ENCODE measurements around the gene CAPN11. TPM values are rescaled to one million over a fixed set of nuclear protein-coding genes. Genes with fewer than 3 reads are reported as not detected.
"Not testable (repeated sequence)": the region's sequence is repeated elsewhere in the genome, so short reads cannot be mapped to it uniquely, and the experiment has no call there.

Gene CAPN11
- total RNA-seq, 1 donor from 2014 or later, result 2.4 TPM

DNA sequence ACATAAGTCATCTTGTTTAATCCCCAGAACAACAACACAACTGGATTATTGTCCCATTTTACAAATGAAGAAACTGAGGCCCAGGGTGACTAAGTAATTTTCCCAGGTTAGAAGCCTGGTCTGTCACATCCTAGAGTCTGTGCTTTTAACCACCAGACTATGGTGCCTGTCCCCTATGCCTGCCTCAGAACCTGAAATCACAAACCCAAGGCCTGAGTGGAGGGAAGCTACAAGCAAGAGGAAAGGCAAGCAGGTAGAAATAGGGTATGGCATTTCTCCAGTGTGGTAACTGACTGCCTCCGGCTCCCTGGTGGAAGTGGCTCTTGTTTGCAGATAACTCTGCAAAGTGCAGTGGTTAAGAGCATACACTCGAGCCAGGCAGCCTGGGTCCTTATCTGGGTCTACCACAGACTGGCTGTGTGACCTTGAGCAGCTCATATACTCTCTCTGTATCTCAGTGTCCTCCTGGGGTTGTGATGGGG, 28.7 kb upstream of the CAPN11 start:
- no peak for DNase-seq (ENCODE audit: low spot score)

DNA sequence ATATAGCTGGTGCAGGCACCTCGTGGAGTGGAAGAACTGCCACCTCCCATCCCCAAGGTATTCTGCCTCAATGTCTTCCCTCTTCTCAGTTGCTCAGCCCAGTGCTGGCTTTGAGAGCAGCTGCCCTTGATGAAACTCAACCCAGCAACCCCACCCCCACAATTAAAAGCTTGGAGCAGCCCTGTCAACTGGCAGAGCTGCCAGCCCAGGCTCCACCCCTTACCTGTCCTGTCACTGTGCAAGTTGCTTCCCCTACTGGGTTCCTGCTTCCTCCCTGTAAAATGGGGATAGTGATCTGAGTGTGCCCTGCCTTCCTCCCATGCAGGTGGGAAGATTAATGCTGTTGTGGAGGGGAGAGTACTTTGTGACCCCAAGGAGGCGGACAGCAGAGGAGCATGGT, 26.7 kb upstream of the CAPN11 start:
- no peak for DNase-seq (ENCODE audit: low spot score)

DNA sequence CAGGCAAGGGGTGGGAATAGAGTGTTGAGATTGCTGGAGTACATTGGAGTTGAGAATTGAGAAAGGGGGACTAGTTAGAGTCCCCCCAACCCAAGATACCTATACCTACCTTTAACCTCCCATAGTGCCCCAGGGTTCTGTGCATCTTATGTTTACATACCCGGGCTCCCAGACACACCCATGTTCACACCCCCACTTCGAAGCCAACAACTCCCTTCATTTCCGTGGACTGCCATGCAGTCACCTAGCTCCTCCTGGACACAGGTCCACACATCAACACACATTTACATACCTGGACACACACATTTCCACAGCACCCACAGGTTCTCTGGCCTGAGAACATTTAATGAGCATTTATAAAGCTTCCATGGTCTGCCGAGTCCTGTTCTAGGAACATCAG, 26.1 kb upstream of the CAPN11 start:
- DNase-seq (ENCODE audit: low spot score), result no peak

DNA sequence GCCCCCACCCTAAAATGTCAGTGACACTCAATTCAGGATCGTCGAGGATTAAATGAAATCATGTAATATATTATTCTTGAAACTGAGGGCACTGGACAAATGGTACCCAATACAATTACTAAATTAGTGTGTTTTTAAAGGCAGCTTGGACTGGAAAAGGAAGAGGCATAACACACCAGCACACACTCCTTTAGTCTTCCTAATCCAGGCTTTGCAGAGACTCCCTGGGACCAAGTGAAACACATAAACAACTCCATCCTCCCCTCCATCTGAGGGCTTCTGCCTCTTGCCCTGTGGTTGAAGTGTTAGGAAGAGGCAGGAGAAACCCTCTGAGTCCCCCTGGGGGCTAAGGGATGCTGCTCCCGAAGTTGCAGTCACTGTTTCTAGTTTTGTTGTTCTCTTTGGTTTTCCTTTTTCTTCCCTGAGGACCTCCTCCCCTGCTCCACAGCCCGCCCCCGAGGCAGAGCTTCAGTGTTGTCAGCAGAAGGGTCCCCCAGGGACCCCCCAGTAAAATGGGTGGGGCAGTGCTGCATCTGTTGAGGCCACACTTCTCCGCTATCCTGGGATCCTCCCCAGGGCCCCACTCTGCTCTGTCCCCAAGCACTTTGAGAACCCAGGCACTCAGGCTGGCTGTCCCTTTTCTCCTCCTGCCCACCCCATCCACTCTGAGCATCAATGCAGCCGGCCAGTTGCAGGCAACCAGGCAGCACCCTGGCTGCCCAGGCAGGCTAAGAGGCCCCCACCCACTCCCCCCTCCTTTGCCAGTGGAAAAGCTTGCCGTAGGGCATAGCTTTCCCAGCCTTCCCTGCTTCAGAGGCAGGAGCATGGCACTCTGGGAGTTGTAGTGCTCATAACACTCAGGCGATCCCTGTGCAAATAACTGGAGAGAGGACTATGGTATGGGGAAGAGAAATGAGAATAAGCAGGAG, 25.4 kb upstream of the CAPN11 start:
- no peak for DNase-seq (ENCODE audit: low spot score)

DNA sequence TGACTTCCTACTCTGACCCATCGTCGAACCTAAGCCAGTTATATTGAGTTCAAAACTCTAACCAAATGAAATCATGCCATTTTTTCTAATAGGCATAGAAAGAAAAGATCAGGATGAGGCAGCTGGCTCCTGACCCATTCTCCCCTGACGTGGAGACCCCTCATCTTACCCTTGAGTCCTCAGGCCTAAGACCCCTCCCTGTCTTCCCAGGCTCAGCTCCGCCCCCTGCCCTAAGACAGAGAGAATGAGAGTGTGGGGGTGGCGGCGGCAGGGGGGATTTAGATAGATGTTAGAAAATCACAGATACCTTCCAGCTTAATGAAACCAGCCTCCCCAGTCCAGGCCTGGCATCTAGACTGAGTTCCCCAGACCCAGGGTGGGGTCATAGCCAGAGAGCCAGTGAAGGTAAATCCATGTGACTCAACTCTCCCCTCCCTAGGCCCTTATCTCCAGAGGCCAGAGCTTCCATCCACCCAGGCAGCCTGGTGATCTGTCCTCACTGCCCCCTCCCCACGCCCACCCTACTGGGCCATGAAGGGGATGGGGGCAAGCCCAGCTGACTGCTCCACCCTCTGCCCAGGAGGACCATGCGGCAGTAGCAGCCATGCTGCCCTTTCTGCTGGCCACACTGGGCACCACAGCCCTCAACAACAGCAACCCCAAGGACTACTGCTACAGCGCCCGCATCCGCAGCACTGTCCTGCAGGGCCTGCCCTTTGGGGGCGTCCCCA, 24.5 kb upstream of the CAPN11 start:
- DNase-seq (ENCODE audit: low spot score), result no peak

DNA sequence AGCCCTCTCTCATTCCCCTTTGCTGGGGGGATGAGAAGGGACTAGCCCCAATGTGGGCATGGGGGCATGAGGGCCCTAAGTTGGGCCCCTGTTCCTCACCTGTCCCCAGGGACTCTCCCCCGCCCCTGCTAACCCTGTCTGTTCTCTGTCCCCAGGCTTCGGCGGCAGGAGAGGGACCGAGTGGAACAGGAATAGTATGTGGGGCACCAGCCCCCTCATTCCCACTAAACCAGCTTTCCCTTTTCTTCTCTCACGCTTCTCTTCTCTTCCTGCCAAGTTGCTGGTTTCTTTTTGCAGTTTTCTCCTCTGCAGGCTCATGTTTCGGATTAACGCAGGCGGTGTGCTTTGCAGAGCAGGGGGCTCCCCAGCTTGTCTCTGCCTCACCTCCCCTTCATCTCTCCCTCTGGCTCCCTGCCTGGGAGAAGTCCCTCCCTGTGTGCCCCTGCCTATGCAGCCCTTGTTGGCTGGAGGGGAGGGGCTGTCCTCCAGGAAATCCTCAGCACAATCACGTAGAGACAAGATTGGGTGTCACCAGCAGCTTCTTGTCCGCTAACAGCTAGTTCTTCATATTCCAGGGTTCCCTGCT, 23.4 kb upstream of the CAPN11 start:
- DNase-seq (ENCODE audit: low spot score), result no peak

DNA sequence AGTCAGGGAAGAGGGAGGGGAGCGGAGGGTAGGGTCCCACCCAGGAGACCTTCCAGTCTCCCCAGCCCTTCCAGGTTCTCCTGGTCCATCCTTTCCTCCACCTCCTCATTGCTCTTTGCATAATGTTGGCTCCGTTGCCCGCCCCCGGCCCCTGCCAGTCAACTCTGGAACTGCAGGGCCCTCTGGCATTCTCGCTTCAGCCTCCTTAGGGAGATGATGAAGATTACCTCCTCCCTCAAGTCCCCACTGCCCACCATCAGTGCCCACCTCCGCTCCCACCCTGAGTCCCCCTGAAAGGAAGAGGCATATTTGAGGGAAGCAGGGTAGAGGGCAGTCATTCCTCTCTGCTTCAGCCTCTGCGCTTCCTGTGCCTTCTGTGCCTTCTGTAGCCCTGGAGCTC, 22.7 kb upstream of the CAPN11 start:
- DNase-seq (ENCODE audit: low spot score), result no peak

DNA sequence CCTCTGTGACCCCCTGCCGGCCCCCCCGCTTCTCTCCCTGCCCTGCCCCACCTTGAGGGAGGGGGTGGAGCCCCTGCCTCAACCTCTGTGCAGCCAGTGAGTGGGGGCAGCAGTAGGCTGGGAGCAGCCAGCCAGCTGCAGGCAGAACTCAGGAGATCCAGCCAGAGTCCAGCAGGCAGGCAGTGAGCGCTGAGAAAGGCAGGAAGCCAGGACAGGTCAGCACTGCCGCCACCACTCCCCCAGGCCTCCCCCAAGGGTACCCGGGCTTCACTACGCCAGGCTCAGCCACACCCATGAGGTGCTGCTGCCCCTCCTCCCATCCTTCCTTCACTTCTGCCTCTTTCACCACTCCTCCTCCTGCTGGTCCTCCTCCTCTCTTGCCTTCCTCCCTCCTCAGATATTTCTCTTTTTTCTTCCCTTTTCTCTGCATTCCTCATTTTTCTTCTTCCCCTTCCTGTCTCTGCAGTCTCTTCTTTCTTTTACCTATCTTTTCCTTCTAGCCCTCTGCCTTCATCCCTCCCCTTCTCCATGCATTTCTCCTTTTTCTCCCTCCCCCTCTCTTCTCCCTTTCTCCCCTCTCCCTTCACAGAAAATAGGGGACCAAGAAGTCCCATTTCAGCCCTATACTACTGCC, 19.8 kb upstream of the CAPN11 start:
- no peak for DNase-seq (ENCODE audit: low spot score)

DNA sequence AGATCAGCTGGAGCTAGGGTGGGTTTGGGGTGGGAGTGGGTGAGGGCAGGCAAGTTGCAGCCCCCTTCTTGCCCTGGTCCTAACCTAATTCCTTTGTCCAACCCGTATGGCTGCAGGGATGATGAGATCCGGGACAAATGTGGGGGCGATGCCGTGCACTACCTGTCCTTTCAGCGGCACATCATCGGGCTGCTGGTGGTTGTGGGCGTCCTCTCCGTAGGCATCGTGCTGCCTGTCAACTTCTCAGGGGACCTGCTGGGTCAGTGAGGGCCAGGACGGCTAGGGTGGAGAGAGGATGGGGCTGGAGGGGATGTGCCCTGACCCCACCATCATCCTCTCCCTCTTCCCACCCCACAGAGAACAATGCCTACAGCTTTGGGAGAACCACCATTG, 19.3 kb upstream of the CAPN11 start:
- DNase-seq (ENCODE audit: low spot score), result no peak

DNA sequence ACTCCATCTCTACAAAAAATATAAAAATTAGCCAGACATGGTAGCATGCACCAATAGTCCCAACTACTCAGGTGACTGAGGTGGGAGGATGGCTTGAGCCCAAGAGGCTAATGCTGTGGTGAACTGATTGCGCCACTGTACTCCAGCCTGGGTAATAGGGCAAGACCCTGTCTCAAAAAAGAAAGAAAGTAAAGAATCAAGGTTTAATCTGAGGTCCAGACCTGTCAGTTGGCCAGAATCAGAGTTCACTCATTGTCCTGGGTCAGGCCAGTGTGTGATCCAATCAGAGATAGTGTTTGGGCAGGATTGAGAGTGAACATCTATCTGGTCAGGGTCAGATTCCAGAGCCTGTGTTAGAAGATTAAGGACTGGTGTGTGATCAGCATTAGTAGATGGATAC, 15.8 kb upstream of the CAPN11 start:
- no peak for DNase-seq (ENCODE audit: low spot score)

DNA sequence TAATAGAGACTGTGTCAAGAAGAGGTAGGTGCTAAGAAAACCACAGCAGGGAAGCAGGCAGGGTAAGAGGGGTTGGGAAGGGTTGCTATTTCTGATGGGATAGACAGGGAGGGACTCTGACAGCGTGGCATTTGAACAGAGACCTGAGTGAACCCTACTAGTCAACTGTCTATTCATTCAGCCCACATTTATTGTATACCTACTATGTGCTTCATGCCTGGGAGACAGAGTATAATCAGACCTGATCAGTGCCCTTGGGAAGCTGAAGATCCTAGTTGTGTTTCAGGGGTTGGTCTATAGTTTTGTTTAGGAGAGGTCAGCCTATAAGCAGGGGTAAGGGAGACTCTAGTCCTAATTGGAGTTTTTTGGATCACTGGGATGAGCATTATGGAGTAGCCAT, 14.9 kb upstream of the CAPN11 start:
- no peak for DNase-seq (ENCODE audit: low spot score)

DNA sequence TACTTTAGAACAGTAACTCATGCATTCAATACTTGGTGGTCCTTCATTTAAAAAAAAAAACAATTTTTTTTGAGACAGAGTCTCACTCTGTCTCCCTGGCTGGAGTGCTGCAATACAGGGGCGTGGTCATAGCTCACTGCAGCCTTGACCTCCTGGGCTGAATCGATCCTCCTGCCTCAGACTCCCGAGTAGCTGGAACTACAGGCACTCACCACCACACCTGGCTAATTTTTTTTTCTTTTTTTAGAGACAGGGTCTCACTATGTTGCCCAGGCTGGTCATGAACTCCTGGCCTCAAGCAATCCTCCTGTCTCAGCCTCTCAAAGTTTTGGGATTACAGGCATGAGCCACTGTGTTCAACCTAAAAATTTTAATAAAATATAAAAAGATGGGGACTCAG, 14.1 kb upstream of the CAPN11 start:
- not testable (repeated sequence) for DNase-seq (ENCODE audit: low spot score)

DNA sequence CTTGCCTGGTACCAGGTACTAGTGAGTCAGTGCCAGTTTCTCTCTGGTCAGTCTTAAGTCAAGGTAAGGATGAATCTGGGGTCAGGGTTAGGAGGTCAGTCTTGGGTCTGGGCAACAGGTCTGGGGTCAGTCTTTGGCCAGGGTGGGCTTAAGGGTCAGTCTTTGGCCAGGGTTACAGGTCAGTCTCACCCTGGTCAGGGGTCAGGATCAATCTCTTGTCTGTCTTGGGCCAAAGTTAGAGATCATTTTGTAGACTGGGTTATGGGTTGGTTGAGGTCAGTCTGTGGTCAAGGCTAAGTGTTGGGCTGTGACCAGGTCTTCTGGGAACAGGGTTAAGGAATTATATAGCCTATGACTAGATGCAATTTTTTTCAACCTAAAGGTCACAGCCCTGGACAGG, 12.8 kb upstream of the CAPN11 start:
- DNase-seq (ENCODE audit: low spot score), result no peak

DNA sequence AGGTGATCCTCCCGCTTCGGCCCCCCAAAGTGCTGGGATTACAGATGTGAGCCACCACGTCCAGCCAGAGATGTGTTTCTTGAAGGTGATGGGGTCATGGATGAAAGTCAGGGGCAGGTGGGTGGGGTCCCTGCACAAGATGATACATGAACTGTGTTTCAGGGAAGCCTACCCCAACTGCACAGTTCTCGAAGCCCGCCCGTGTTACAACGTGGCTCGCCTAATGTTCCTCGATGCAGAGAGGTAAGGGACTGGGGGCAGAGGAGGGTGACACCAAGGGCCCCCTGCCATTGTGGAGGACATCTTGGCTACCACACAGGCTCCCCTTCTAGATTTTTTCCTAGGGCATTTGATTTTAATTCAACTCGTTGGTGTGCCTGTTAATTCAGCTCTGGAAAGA, 11.9 kb upstream of the CAPN11 start:
- no peak for DNase-seq (ENCODE audit: low spot score)

DNA sequence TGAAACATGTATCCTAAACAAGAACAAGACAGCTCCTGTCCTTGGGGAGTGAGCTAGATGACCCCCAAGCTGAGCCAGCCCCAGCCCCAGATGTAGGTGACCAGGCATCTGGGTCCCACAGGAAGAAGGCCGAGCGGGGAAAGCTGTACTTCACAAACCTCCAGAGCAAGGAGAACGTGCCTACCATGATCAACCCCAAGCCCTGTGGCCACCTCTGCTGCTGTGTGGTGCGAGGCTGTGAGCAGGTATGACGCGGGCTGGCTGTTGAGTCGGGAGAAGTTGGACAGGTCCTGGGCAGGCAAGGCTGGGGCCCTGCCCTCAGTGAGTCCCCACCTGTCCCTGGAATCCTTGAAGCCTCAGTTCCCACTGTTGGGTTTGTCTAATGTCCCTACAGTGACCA, 11.4 kb upstream of the CAPN11 start:
- no peak for DNase-seq (ENCODE audit: low spot score)

DNA sequence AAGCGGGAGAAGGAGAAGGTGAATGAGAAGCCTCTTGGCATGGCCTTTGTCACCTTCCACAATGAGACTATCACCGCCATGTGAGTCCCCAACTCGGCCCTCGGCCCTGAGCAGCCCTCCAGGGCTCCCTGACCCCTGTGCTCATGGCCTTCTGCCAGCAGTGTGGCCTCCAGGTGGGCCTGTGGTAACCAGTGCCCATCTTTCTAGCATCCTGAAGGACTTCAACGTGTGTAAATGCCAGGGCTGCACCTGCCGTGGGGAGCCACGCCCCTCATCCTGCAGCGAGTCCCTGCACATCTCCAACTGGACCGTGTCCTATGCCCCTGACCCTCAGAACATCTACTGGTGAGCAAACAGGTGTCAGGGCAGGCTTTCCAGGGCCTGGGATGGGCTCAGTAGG, 10.3 kb upstream of the CAPN11 start:
- DNase-seq (ENCODE audit: low spot score), result no peak

DNA sequence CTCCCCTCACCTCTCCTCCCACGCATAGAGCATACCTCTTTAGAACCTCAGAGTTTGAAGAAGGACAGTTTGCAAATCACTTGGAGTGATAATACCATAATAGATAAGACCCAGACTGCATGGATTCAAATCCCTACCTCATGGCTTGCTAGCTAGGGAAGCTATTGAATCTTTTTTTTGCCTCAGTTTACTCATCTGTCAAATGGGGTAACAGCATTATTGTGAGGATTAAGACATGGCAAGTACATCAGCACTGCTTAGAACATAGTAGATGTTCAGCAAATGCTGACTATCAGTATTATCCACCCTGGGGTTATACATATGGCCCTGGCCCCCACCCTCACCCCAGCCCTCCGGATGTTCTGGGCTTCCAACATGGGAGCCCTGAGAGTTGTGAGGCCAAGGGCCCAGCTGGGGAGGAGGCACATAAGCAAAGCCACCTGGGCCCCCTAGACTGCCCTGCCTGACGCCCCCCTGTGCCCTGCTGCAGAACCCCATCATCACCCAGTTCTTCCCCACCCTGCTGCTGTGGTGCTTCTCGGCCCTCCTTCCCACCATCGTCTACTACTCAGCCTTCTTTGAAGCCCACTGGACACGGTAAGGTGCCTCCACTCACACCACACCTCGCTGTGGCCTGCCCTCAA, 9.1 kb upstream of the CAPN11 start:
- no peak for DNase-seq (ENCODE audit: low spot score)

DNA sequence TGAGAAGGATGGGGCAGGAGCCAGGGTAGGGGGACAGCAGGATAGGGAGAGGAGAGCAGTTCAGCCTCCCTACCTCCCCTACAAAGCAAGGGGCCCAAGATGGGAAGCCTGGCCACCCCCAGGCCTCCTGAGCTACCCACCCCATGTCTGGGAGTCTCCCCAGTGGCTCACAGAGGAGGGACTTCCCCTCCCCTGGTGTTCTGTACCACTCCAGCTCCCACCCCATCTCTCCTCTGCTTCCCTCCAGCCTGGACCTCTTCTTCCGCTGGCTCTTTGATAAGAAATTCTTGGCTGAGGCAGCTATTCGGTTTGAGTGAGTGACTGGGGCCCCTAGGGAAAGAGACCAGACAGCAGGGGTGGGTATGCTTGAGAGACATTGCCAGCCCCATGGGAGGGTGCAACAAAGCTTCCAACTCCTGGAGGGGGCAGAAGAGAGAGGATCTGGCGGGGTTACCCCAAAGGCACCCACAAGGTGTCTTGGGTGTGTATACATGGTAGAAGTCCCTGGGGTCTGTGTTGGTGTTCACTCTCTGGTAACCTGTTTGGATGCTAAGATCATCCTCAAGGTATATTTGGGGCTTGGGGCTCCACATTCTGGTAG, 8.2 kb upstream of the CAPN11 start:
- DNase-seq (ENCODE audit: low spot score), result no peak

DNA sequence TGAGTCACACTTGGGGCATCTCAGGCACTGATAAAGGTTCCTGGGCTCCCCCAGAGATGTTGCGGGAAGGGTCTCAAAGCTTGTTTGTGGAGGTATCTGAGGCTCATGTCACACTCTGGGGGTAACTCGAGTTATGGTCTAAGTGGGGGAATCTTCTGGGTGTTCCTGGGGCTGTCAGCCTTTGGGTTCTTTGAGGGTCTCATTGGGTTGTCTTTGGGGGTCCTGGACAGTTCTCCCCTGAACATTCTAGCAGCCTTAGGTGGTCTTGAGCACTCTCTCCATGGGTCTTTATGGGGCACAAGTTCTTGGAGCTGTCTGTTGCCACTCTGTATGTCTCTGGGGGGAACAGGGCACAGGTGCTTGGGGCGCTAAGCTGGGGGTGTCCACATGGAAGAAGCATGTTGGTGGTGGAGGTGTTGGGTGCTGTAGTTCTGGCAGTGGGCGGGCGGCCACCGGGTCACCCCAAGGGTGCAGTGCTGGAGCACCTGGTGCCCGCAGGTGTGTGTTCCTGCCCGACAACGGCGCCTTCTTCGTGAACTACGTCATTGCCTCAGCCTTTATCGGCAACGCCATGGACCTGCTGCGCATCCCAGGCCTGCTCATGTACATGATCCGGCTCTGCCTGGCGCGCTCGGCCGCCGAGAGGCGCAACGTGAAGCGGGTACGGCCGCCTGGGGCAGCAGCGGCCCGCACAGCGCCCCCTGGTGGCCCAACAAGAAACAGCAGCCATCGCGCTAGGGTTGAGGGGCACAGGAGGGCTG, 7.1 kb upstream of the CAPN11 start:
- peak; percentile 95 for DNase-seq (ENCODE audit: low spot score)

DNA sequence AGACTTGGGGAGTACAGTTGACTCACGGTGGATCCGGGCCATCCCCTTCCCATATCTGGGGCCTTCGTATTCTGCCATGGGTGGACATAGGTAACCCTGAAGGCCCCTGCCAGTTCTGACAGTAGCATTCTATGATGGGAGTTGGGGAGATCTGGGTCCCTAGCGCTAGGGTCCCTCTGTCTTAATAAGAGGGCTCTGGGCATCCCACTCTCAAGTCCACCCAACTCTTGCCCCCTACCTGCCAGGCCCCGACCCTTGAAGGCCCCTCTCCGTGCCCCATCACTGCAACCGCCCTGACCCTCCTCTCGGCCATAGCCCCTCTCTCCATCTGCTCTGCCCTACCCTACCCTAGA, 6.5 kb upstream of the CAPN11 start:
- no peak for DNase-seq (ENCODE audit: low spot score)
